ENCODE data around the gene TIMM22.

TIMM22 gene

GRCh38 chr17:1027044-1027443 lies 30.1 kb downstream of the TIMM22 start:
- TF ChIP-seq CTCF (IDR thresholded peaks at IDR 0.05; ENCODE audit: insufficient read depth, low read length) (no peak), GABPA (IDR thresholded peaks at IDR 0.05; ENCODE audit: low read depth) (no peak), SPI1 (IDR thresholded peaks at IDR 0.05; ENCODE audit: borderline replicate concordance, low read depth) (no peak), REST (IDR thresholded peaks at IDR 0.05; ENCODE audit: insufficient replicate concordance, low read depth) (no peak), POLR2AphosphoS5 (IDR thresholded peaks at IDR 0.05; ENCODE audit: low read depth) (no peak)
- no peak for DNase-seq (ENCODE audit: low read depth in 1 of 2, low spot score in 1 of 2)
- Histone ChIP-seq H3K27me3 (ENCODE audit: insufficient read depth, poor library complexity, severe bottlenecking) (no peaks in the 10 kb centered on the region), H3K4me3 (replicated peaks; ENCODE audit: insufficient read depth, low read length) (no peak overlapping the region), H3K27ac (replicated peaks) (no peak overlapping the region)

GRCh38 chr17:1029196-1029921 lies 32.4 kb downstream of the TIMM22 start:
- Histone ChIP-seq H3K27me3 (ENCODE audit: insufficient read depth, poor library complexity, severe bottlenecking) (no peaks in the 10 kb centered on the region), H3K27ac (replicated peaks) (no peak overlapping the region), H3K4me3 (replicated peaks; ENCODE audit: insufficient read depth, low read length) (no peak overlapping the region)
- no peak for DNase-seq (ENCODE audit: low read depth in 1 of 2, low spot score in 1 of 2)
- TF ChIP-seq GABPA (IDR thresholded peaks at IDR 0.05; ENCODE audit: low read depth) (no peak), POLR2AphosphoS5 (IDR thresholded peaks at IDR 0.05; ENCODE audit: low read depth) (no peak), CTCF (IDR thresholded peaks at IDR 0.05; ENCODE audit: insufficient read depth, low read length) (no peak), SPI1 (IDR thresholded peaks at IDR 0.05; ENCODE audit: borderline replicate concordance, low read depth) (no peak), REST (IDR thresholded peaks at IDR 0.05; ENCODE audit: insufficient replicate concordance, low read depth) (no peak)

GRCh38 chr17:1029922-1030644 lies 33.2 kb downstream of the TIMM22 start:
- DNase-seq (ENCODE audit: low read depth in 1 of 2, low spot score in 1 of 2), result no peak
- H3K4me3 ChIP-seq (replicated peaks; ENCODE audit: insufficient read depth, low read length), result no peak overlapping the region
- H3K27ac ChIP-seq (replicated peaks), result no peak overlapping the region
- TF ChIP-seq GABPA (IDR thresholded peaks at IDR 0.05; ENCODE audit: low read depth) (no peak), CTCF (IDR thresholded peaks at IDR 0.05; ENCODE audit: insufficient read depth, low read length) (no peak), SPI1 (IDR thresholded peaks at IDR 0.05; ENCODE audit: borderline replicate concordance, low read depth) (no peak), REST (IDR thresholded peaks at IDR 0.05; ENCODE audit: insufficient replicate concordance, low read depth) (no peak), POLR2AphosphoS5 (IDR thresholded peaks at IDR 0.05; ENCODE audit: low read depth) (no peak)
- H3K27me3 ChIP-seq (ENCODE audit: insufficient read depth, poor library complexity, severe bottlenecking), result no peaks in the 10 kb centered on the region

Data from HL-60 (cell line).